Hematopoietic multipotent progenitor cell treated with erythropoietin and hydrocortisone succinate and interleukin-3 and kit ligand, for 17 days (in vitro differentiated cells): Measurements from ENCODE around the gene LHX8.

Experiments used
- DNase-seq: peaks from one replicate; pipeline ENCODE4 v3.0.0-alpha.2; 2015; ENCODE audit warnings: low spot score

LHX8 gene

GRCh38 chr1:75203415-75204277 lies 69.5 kb downstream of the LHX8 start:
- no peak for DNase-seq

GRCh38 chr1:75208862-75209261 lies 74.7 kb downstream of the LHX8 start:
- no peak for DNase-seq
